ENCODE results near the gene UQCRH. TPM values are rescaled to one million over a fixed set of nuclear protein-coding genes. Genes with fewer than 3 reads are reported as not detected.

The UQCRH gene
- total and polyA plus RNA-seq, 2 of the 4 experiments (the other 2 are of a cell fraction): 347 to 736 TPM

DNA sequence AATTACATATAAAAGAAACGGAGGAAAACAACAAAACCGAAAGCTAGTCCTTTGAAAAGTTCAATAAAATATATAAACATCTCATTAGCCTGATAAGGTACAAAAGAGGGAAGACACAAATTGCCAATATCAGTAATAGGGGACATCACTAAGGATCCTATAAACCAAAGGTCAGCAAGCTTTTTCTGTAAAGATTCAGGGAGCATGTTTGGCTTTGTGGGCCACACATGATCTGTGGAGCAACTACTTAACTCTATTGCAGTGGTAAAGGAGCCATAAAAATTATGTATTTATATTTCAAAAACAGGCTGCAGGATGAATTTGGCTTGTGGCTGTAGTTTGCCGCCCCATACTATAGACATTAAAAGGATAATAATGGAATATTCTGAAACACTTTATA is 31.6 kb downstream of the UQCRH start:
- Histone ChIP-seq H2BK5ac (ENCODE audit: low read depth, low read length, poor library complexity, severe bottlenecking) (no peak overlapping the region), H3K79me1 (ENCODE audit: low read depth in 1 of 2, low read length in 2 of 2) (no peaks in the 10 kb centered on the region), H3K56ac (ENCODE audit: extremely low read depth, insufficient read depth, low read length) (no peak overlapping the region), H2AK5ac (ENCODE audit: low read depth, low read length) (no peak overlapping the region), H3K4me3 (ENCODE audit: insufficient read depth, low read depth, low read length) (no peak overlapping the region), H4K8ac (ENCODE audit: low read depth in 2 of 2, low read length in 2 of 2) (no peak overlapping the region), H3K9me1 (ENCODE audit: insufficient read depth, low read length) (no peaks in the 10 kb centered on the region), H3K27ac (ENCODE audit: insufficient read depth, low read length) (no peak overlapping the region), H3K9me3 (ENCODE audit: control insufficient read depth, insufficient read depth, low read length) (no peaks in the 10 kb centered on the region), H3K9ac (ENCODE audit: low read depth, low read length) (no peak overlapping the region), H3K23ac (ENCODE audit: low read depth, low read length) (no peak overlapping the region), H3K4me1 (ENCODE audit: control insufficient read depth, insufficient read depth, low read length) (no peaks in the 10 kb centered on the region), H2AFZ (replicated peaks; ENCODE audit: low read length, poor library complexity) (no peak overlapping the region), H2AK9ac (replicated peaks; ENCODE audit: low read depth, low read length, poor library complexity) (no peak overlapping the region), H2BK20ac (ENCODE audit: low read depth, low read length) (no peak overlapping the region), H3K27me3 (ENCODE audit: control insufficient read depth, insufficient read depth, low read length) (no peaks in the 10 kb centered on the region), H2BK15ac (ENCODE audit: low read depth, low read length) (no peak overlapping the region), H4K20me1 (ENCODE audit: insufficient read depth, low read length) (no peaks in the 10 kb centered on the region), H3K4ac (ENCODE audit: low read depth, low read length) (no peak overlapping the region), H4K5ac (ENCODE audit: low read depth, low read length) (no peak overlapping the region), H3K14ac (replicated peaks; ENCODE audit: low read depth, low read length) (no peak overlapping the region), H3K36me3 (ENCODE audit: control insufficient read depth, insufficient read depth, low read length) (no peaks in the 10 kb centered on the region), H4K91ac (ENCODE audit: insufficient read depth, low read depth, low read length) (no peak overlapping the region), H2BK120ac (ENCODE audit: low read depth, low read length) (no peak overlapping the region), H3K18ac (ENCODE audit: low read depth, low read length) (no peak overlapping the region), H3K4me2 (ENCODE audit: low read depth, low read length) (no peak overlapping the region)
- TF ChIP-seq RAD21 (IDR thresholded peaks at IDR 0.05; ENCODE audit: low read length) (no peak), RCOR1 (IDR thresholded peaks at IDR 0.05; ENCODE audit: insufficient replicate concordance, low read length) (no peak), RFX5 (IDR thresholded peaks at IDR 0.05; ENCODE audit: low read depth, low read length) (no peak), CHD1 (IDR thresholded peaks at IDR 0.05; ENCODE audit: low read depth, low read length) (no peak), SMC3 (IDR thresholded peaks at IDR 0.05; ENCODE audit: low read depth, low read length) (no peak), FOS (IDR thresholded peaks at IDR 0.05; ENCODE audit: low read depth, low read length) (no peak), NFE2L2 (IDR thresholded peaks at IDR 0.05; ENCODE audit: low read depth, low read length) (no peak), POLR2A (IDR thresholded peaks at IDR 0.05; ENCODE audit: low read depth, low read length) (no peak), MAZ (IDR thresholded peaks at IDR 0.05; ENCODE audit: borderline replicate concordance, low read depth, low read length) (no peak), MXI1 (IDR thresholded peaks at IDR 0.05; ENCODE audit: borderline replicate concordance, low read depth, low read length) (no peak), CEBPB (IDR thresholded peaks at IDR 0.05; ENCODE audit: low read depth, low read length) (no peak), BHLHE40 (IDR thresholded peaks at IDR 0.05; ENCODE audit: low read depth, low read length) (no peak), MAFK (IDR thresholded peaks at IDR 0.05; ENCODE audit: low read depth, low read length) (no peak)
- TF ChIP-seq, protein P1, sequence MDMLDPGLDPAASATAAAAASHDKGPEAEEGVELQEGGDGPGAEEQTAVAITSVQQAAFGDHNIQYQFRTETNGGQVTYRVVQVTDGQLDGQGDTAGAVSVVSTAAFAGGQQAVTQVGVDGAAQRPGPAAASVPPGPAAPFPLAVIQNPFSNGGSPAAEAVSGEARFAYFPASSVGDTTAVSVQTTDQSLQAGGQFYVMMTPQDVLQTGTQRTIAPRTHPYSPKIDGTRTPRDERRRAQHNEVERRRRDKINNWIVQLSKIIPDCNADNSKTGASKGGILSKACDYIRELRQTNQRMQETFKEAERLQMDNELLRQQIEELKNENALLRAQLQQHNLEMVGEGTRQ (IDR thresholded peaks at IDR 0.05; ENCODE audit: low read depth, low read length): no peak
- TF ChIP-seq, protein P2, sequence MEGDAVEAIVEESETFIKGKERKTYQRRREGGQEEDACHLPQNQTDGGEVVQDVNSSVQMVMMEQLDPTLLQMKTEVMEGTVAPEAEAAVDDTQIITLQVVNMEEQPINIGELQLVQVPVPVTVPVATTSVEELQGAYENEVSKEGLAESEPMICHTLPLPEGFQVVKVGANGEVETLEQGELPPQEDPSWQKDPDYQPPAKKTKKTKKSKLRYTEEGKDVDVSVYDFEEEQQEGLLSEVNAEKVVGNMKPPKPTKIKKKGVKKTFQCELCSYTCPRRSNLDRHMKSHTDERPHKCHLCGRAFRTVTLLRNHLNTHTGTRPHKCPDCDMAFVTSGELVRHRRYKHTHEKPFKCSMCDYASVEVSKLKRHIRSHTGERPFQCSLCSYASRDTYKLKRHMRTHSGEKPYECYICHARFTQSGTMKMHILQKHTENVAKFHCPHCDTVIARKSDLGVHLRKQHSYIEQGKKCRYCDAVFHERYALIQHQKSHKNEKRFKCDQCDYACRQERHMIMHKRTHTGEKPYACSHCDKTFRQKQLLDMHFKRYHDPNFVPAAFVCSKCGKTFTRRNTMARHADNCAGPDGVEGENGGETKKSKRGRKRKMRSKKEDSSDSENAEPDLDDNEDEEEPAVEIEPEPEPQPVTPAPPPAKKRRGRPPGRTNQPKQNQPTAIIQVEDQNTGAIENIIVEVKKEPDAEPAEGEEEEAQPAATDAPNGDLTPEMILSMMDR (conservative IDR thresholded peaks at IDR 0.05; ENCODE audit: low read depth, low read length): no peak
- TF ChIP-seq, protein P3, sequence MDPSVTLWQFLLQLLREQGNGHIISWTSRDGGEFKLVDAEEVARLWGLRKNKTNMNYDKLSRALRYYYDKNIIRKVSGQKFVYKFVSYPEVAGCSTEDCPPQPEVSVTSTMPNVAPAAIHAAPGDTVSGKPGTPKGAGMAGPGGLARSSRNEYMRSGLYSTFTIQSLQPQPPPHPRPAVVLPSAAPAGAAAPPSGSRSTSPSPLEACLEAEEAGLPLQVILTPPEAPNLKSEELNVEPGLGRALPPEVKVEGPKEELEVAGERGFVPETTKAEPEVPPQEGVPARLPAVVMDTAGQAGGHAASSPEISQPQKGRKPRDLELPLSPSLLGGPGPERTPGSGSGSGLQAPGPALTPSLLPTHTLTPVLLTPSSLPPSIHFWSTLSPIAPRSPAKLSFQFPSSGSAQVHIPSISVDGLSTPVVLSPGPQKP (IDR thresholded peaks at IDR 0.05; ENCODE audit: borderline replicate concordance, low read depth, low read length): no peak
- no peak for DNase-seq
- ChIA-PET POLR2A (ENCODE audit: unreplicated experiment) (no interaction called here), CTCF (no interaction called here)
- no CpG with 5 or more reads among the region's 3 CpGs for WGBS, 2 experiments (ENCODE audit: extremely low coverage in 2 of 2, insufficient read length in 1 of 2)
- BruUV-seq (replicated peaks): no TSS peak
- dilution Hi-C loops (cut with HindIII; ENCODE audit: low sequenced_read_pairs, unreplicated experiment): no loop called here
- intact Hi-C loops (cut with micrococcal nuclease): no loop called here
- no peak for ATAC-seq (ENCODE audit: low read depth)
- in situ Hi-C loops (cut with MboI; ENCODE audit: low sequenced_read_pairs): no loop called here

Measured in IMR-90 (cell line).